ENCODE data around the gene POMP.
"Not testable (repeated sequence)": the region's sequence is repeated elsewhere in the genome, so short reads cannot be mapped to it uniquely, and the experiment has no call there.

POMP gene

GRCh38 chr13:28657784-28658538 lies 969 bp upstream of the POMP start:
- Mint-ChIP-seq H3K4me3 (peak overlapping the region; percentile 90), H3K9me3 (no peaks in the 10 kb centered on the region), H3K36me3 (peaks cover 46% of the 10 kb centered on the region), H3K4me1 (peaks cover 52% of the 10 kb centered on the region), H3K27ac (peak overlapping the region; percentile 94)
- no peak for ATAC-seq
- no peak for DNase-seq (ENCODE audit: low spot score in 2 of 2)

- peak overlapping the region; percentile 94 for H3K27ac Mint-ChIP-seq
These were observed 463 bp upstream of the POMP start for GRCh38 chr13:28658539-28658795.

GRCh38 chr13:28659621-28659970 lies 666 bp downstream of the POMP start:
- ATAC-seq: peak; percentile 82
- H3K27ac Mint-ChIP-seq: peak overlapping the region; percentile 94
- peaks cover 54% of the 10 kb centered on the region for H3K4me1 Mint-ChIP-seq

More at GRCh38 chr13:28658539-28658795, 463 bp upstream of the POMP start:
- Mint-ChIP-seq H3K9me3 (no peaks in the 10 kb centered on the region), H3K4me1 (peaks cover 52% of the 10 kb centered on the region), H3K36me3 (peaks cover 51% of the 10 kb centered on the region), H3K4me3 (peak overlapping the region; percentile 90)
- peak in 1 of 2 donors; percentile 2 for DNase-seq (ENCODE audit: low spot score in 2 of 2)
- no peak for ATAC-seq

GRCh38 chr13:28666897-28667488 lies 8.1 kb downstream of the POMP start:
- ATAC-seq (no peak), DNase-seq (ENCODE audit: low spot score in 2 of 2) (no peak)
- H3K9me3 Mint-ChIP-seq: no peaks in the 10 kb centered on the region
- no peak overlapping the region for H3K27ac Mint-ChIP-seq
- H3K4me3 Mint-ChIP-seq: no peak overlapping the region
- H3K4me1 Mint-ChIP-seq: peaks cover 35% of the 10 kb centered on the region
- H3K36me3 Mint-ChIP-seq: peaks cover 100% of the 10 kb centered on the region

More at GRCh38 chr13:28659621-28659970, 666 bp downstream of the POMP start:
- Mint-ChIP-seq H3K4me3 (peak overlapping the region; percentile 90), H3K36me3 (peaks cover 62% of the 10 kb centered on the region), H3K9me3 (no peaks in the 10 kb centered on the region)
- DNase-seq (ENCODE audit: low spot score in 2 of 2): no peak

- ATAC-seq (no peak), DNase-seq (ENCODE audit: low spot score in 2 of 2) (no peak)
- no peak overlapping the region for H3K4me3 Mint-ChIP-seq
- H3K36me3 Mint-ChIP-seq: peaks cover 100% of the 10 kb centered on the region
- no peaks in the 10 kb centered on the region for H3K9me3 Mint-ChIP-seq
- peaks cover 13% of the 10 kb centered on the region for H3K4me1 Mint-ChIP-seq
- H3K27ac Mint-ChIP-seq: no peak overlapping the region
These were observed 12.3 kb downstream of the POMP start for GRCh38 chr13:28671126-28671792.

GRCh38 chr13:28678809-28679208 lies 19.9 kb downstream of the POMP start:
- H3K9me3 Mint-ChIP-seq: no peaks in the 10 kb centered on the region
- DNase-seq (ENCODE audit: low spot score in 2 of 2) (no peak), ATAC-seq (no peak)
- peaks cover 67% of the 10 kb centered on the region for H3K36me3 Mint-ChIP-seq
- H3K27ac Mint-ChIP-seq: no peak overlapping the region
- no peaks in the 10 kb centered on the region for H3K4me1 Mint-ChIP-seq
- no peak overlapping the region for H3K4me3 Mint-ChIP-seq

- no peaks in the 10 kb centered on the region for H3K9me3 Mint-ChIP-seq
- H3K4me3 Mint-ChIP-seq: no peak overlapping the region
- no peak overlapping the region for H3K27ac Mint-ChIP-seq
- peaks cover 59% of the 10 kb centered on the region for H3K36me3 Mint-ChIP-seq
- H3K4me1 Mint-ChIP-seq: no peaks in the 10 kb centered on the region
- no peak for DNase-seq (ENCODE audit: low spot score in 2 of 2)
- ATAC-seq: no peak
These were observed 20.7 kb downstream of the POMP start for GRCh38 chr13:28679628-28680027.

GRCh38 chr13:28680541-28680940 lies 21.6 kb downstream of the POMP start:
- ATAC-seq: no peak
- no peaks in the 10 kb centered on the region for H3K4me1 Mint-ChIP-seq
- peaks cover 50% of the 10 kb centered on the region for H3K36me3 Mint-ChIP-seq
- peak overlapping the region; percentile 29 for H3K27ac Mint-ChIP-seq
- no peaks in the 10 kb centered on the region for H3K9me3 Mint-ChIP-seq
- no peak for DNase-seq (ENCODE audit: low spot score in 2 of 2)
- no peak overlapping the region for H3K4me3 Mint-ChIP-seq

- not testable (repeated sequence) for DNase-seq (ENCODE audit: low spot score in 2 of 2); H3K4me1 Mint-ChIP-seq; H3K4me3 Mint-ChIP-seq; ATAC-seq; H3K9me3 Mint-ChIP-seq; H3K27ac Mint-ChIP-seq
- peaks cover 24% of the 10 kb centered on the region for H3K36me3 Mint-ChIP-seq
These were observed 24.2 kb downstream of the POMP start for GRCh38 chr13:28683169-28683568.

- Mint-ChIP-seq H3K9me3 (peaks cover 3% of the 10 kb centered on the region), H3K27ac (no peak overlapping the region), H3K4me1 (no peaks in the 10 kb centered on the region), H3K36me3 (peaks cover 13% of the 10 kb centered on the region), H3K4me3 (no peak overlapping the region)
- DNase-seq (ENCODE audit: low spot score in 2 of 2) (no peak), ATAC-seq (no peak)
These were observed 25.3 kb downstream of the POMP start for GRCh38 chr13:28684257-28684656.

GRCh38 chr13:28685114-28685513 lies 26.2 kb downstream of the POMP start:
- Mint-ChIP-seq H3K4me3 (no peak overlapping the region), H3K9me3 (peaks cover 5% of the 10 kb centered on the region), H3K27ac (no peak overlapping the region), H3K36me3 (peaks cover 4% of the 10 kb centered on the region), H3K4me1 (no peaks in the 10 kb centered on the region)
- no peak for DNase-seq (ENCODE audit: low spot score in 2 of 2)
- ATAC-seq: no peak

- Mint-ChIP-seq H3K4me3 (no peak overlapping the region), H3K27ac (no peak overlapping the region), H3K4me1 (no peaks in the 10 kb centered on the region), H3K36me3 (no peaks in the 10 kb centered on the region), H3K9me3 (peaks cover 7% of the 10 kb centered on the region)
- DNase-seq (ENCODE audit: low spot score in 2 of 2) (no peak), ATAC-seq (no peak)
These were observed 27.0 kb downstream of the POMP start for GRCh38 chr13:28685892-28686291.

GRCh38 chr13:28693605-28694491 lies 34.9 kb downstream of the POMP start:
- H3K27ac Mint-ChIP-seq; ATAC-seq; H3K36me3 Mint-ChIP-seq; H3K4me1 Mint-ChIP-seq; DNase-seq (ENCODE audit: low spot score in 2 of 2); H3K4me3 Mint-ChIP-seq: not testable (repeated sequence)
- H3K9me3 Mint-ChIP-seq: peaks cover 14% of the 10 kb centered on the region

- Mint-ChIP-seq H3K4me1 (no peaks in the 10 kb centered on the region), H3K4me3 (no peak overlapping the region), H3K36me3 (peaks cover 41% of the 10 kb centered on the region), H3K27ac (no peak overlapping the region), H3K9me3 (peaks cover 3% of the 10 kb centered on the region)
- DNase-seq (ENCODE audit: low spot score in 2 of 2) (no peak), ATAC-seq (no peak)
These were observed 38.5 kb downstream of the POMP start for GRCh38 chr13:28697441-28697840.

GRCh38 chr13:28699246-28699645 lies 40.3 kb downstream of the POMP start:
- ATAC-seq: no peak
- Mint-ChIP-seq H3K27ac (no peak overlapping the region), H3K4me1 (no peaks in the 10 kb centered on the region), H3K4me3 (no peak overlapping the region), H3K9me3 (no peaks in the 10 kb centered on the region), H3K36me3 (peaks cover 48% of the 10 kb centered on the region)
- no peak for DNase-seq (ENCODE audit: low spot score in 2 of 2)

Measured in stimulated activated effector memory CD8-positive, alpha-beta T cell treated with anti-CD3 and anti-CD28 coated beads, Interleukin-12 subunit alpha, Interleukin-12 subunit beta, amount 100 ng/mL, for 72 hours (primary cell).